ENCODE measurements around the gene ZNF138.

GRCh38 chr7:64853679-64854078, 59.5 kb downstream of the ZNF138 start:
- TF ChIP-seq GATA2 (IDR thresholded peaks at IDR 0.05; ENCODE audit: low read depth, low read length) (no peak), GATA3 (IDR thresholded peaks at IDR 0.05; ENCODE audit: low read depth, low read length) (no peak)
